Colon (tissue), 2 donors: ENCODE results near the gene DBF4B.

Experiments
- FAIRE-seq: peaks from 2 replicates; lab custom pipeline; 2012; peaks lifted over from hg19 to GRCh38; lab: Jason Lieb, UNC
- donor health status: control.
- donor health status: control.

DBF4B gene

DNA sequence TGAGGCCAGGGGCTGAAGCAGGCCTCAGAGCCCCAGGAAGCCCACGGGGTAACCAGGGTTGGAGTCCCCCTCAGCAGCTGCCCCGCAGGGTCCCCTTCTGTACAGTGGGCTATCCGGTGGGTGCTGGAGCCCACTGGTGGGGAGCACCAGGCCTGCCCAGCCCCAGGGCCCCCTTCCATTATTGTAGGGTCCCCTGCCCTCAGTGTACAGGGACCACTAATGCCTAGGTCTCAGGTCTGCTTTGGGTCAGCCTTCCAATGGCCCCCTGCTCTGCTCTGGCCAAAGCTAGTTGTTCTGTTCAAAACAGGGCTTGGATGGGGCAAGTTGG lies 51.4 kb downstream of the DBF4B start:
- no peak for FAIRE-seq

DNA sequence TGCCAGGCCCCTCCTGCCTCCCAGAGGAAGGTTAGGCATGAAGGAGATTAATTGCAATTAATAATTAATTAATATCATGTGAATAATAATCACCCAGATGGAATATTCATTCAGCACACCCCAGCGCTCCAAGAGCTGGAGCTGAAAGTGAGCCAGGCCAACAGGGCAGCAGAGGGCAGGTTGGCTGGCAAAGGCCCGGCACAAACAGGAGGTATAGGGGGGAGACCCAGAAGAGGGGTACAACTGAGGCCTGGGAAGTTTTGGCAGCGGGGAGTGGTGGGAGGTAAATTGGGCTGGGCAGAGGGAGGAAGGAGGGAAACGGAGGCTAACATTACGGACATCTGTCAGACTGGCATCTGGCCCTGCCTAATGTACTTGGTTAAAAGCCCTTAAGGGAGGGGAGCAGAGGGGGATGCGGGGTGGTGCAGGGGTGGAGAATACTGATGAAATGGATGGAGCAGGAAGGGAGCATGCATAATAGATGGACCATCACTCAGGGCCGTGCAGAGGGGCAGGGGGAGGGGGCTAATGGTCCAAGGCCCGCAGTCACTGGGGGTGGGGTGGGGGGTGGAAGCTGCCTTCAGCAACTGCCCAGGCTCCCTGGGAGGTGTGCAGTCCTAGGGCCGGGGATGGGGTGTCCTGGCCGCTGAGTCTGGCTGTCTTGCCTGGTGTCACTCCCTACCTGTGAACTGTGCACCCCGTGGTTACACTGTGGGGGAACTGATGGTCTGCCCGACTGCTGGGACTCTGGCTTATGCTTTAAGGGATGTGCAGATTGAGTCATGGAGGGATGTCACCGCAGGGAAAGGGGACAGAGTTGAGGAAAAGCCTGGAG lies 52.2 kb downstream of the DBF4B start:
- no peak for FAIRE-seq

DNA sequence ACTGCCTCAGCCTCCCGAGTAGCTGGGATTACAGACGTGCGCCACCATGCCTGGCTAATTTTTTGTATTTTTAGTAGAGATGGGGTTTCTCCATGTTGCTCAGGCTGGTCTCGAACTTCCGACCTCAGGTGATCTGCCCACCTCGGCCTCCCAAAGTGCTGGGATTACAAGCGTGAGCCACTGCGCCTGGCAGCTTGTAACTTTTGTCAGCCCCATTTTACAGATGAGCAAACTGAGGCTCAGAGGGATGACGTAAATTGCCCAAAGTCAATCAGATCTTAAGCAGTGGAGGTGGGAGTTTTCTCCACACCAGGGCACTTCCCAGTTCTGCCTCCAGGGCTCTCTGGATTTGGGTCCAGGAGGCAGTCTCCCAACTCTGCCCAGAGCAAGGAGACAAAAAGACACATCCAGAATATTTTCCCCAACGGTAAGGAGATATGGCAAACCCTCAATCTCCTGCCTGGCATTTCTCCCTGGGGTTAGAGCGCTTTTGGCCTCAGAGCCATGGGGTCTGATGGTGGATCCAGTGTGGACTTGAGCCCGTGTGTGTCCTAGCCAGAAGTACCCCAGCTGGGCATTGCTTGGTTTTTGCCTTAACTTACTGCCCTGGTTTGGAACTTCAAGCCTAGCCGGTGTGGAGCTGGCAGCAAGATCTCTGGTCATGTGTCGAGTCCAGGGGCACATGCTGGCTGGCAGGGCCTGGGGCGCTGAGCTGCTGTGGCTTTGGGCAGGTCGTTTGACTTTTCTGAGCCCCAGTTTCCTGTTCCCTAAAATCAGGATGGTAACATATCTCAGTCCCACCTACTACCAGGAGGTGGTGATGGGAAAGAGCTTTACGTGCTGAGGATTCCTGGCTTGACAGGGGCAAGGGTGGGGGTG lies 53.7 kb downstream of the DBF4B start:
- FAIRE-seq = no peak

DNA sequence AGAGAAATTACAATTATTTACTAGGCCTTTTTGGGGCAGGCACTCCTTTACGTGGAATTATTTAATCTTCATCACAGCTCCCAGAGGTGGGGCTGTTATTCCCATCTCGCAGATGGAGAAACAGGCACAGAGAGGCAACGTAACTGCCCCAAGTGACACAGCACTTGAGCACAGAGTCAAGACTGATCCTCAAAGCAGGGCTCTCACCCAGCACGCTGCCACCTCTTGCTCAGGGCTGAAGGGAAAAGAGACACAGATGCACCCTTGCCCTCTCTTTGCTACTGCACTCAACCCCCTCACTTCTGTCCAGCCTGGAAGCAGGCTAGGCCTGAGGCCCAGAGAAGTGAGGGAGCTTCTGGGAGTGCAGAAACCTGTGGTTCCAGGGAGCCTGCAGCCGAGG lies 54.7 kb downstream of the DBF4B start:
- FAIRE-seq = no peak

DNA sequence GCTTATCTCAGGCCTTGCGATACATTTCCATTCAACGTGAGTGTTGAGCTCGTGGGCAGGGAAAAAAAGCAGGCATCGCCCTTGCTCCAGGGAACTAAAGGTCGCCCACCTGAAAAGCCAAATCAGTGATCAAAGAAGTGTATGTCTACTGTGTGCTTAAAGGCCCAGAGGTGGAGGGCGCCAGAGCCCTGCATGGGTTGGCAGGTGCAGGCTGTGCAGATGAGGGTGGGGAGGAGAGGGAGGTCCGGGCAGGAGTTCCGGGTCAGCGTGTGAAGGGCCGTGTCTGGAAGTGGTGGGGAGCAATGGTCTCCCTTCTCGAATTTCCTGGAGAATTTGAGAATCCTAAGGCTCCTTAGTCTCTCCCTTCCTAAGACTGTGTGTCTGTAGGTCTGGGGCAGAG lies 57.5 kb downstream of the DBF4B start:
- FAIRE-seq = no peak

DNA sequence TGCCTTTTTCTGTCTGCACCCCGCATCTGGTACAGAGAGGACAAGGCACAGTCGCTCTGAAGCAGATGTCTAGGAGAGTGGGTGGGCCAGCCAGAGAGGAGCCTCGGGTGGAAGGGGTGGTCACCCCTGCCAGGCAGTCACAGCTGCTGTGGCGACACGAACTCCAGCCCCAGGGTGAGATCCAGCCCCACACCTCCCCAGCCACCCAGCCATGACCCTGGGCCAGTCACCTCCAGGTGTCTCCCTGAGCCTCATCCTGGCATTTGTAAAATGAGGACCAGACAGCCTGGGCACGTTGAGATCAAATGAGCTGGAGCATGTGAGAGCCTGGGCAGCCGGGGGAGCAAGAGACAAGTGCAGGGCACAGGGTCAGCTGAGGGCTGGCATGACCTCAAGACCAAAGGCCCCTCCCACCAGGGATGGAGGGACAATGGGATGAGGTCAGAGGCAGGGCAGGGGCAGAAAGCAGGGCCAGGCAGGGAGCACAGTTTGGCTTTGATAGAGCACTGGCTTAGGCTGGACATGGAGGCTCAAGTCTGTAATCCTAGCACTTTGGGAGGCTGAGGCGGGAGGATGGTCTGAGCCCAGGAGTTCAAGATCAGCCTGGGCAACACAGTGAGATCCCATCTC lies 58.1 kb downstream of the DBF4B start:
- FAIRE-seq = no peak

DNA sequence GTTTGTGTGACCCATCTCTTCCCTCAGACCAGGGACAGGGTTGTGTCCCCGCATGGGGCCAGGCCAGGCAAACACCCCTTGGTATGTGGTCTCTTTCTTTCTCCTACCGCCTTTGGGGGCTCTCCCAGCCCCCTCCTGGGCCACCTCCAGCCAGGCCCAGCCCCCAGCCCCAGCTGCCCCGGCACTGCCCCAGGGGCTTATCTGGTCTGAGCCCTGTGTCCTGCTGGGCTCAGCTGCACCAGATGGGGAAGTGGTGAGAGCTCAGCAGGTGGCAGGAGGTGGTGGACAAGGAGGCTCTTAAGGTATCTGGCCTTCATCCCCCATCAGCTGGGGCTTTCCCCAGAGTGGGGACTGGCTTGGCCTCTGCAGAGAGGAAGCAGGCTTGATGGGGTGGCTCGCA lies 59.0 kb downstream of the DBF4B start:
- no peak for FAIRE-seq

DNA sequence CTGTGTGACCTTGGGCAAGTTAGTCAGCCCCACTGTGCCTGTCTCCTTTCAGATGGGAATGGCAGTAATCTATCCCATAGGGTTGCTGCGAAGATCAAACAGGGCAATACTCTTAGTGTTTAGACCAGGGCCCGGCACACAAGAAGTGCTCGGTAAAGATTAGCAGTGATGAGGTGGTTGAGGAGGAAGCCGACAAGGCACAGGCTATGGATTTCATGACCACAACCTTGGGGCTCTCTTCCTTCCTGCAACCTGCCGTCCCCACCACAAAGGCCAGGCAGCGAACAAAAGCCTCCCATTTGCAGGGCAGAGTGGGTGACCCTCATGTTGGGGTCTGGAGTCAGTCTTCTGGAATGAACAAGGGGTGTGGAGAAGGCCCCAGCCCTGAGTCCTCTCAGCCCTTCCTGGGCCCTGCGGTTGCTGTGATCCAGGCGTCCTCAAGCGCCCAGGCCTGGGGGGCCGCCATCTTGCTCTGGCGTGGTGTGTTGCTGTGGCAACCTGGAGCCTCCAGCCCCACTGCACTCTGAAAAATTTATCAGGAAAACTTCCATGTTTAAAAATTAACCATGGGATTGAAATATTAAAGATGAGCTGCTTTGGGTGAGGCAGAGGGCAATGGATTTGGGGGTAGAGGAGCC lies 60.2 kb downstream of the DBF4B start:
- FAIRE-seq = no peak

DNA sequence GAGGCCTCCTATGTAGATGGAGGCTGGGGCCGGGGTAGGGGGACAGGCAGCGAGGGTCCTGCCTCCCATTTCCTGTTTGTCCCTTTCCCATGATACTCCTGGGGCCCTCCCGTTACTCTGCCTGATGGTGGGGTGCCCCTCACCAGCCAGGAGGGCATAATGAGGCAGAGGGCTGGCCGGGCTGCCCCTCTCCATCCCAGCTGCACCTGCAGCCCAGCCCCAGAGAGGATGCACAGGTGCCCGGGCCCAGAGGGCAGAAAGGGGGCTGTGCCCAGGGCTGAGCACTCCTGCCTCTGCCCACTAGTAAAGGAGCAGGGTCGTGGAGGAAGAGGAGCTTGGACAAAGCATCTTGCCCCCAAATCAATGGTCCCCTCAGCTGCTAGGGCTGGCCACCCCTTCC lies 60.8 kb downstream of the DBF4B start:
- no peak for FAIRE-seq

DNA sequence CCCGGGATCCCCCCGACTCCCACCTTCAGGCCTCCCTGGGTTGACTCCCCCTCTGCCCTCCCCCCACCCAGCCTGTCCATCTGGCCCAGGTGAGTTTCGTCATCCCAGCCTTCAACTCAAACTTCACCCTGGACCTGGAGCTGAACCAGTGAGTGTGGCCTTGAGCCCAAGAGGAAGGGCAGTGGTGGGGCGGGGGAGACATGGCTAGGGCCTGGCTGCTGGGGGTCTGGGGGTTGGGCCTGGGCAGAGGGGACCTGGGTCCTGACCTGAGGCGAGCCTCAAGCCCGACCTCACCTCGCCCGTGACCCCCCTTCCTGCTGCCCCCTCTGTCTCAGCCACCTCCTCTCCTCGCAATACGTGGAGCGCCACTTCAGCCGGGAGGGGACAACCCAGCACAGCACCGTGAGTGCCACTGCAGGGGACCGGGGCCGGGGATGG lies 61.2 kb downstream of the DBF4B start:
- FAIRE-seq = no peak

DNA sequence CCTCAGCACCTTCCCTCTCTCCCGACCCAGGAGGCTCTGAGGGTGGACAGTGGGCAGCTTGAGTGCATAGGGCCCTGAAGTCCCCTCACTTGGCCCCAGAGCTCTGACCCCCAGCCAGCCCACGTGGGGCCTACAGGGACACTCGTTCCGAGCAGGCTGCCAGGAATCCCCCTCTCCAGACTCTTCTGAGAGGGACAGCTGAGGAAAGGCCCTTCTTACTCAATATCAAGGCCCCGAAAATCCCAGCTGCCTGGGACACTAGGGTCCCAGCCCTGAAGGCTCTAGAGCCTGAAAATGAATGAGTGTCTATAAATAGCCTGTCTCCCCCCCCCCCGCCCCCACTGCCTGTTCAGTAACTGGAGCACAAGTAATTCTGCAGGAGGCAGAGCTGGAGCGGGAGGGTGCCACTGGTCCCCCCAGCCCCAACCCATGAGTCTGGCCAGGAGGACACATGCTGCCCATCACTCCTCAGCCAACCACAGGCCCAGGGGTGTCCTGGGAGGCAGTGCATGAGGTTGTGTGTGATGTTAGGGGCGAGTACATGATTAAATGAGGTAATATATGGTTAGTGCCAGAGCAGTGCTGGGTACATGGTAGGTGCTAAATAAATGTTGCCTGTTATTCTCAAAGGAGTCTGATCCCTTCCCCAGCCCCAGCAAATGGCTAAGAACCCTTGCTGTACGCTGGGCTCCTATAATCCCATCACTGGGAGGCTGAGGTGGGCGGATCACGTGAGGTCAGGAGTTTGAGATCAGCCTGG lies 61.9 kb downstream of the DBF4B start:
- no peak for FAIRE-seq

DNA sequence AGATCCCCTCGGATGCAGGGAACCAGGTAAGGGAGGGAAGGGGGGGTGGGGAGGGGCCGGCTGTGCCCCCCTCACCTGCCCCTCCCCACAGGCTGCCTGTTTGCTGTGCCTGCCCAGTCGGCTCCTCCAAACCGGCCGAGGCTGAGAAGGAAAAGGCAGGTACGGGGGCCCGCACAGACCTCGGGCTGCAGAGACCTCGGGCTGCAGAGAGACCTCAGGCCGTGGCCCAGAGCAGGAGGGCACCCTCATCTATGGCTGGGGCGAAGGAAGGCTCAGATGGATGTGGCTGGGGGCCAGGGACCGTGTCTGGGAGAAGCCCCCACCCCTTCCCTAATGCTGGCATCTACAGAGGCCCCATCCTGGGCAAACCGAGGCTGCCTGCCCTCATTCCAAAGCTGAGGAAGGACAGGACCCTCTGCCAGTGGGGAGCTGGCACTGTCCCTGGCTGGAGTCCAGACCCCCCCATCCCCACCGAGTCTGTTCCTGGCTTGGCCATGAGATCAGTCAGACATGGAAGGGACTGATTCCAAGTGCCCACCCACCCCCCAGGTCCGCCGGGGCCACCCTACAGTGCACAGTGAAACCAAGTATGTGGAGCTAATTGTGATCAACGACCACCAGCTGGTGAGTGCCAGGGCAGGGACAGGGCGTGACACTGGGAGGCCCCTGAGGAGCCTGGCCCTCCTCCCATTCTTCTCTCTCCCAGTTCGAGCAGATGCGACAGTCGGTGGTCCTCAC lies 64.0 kb downstream of the DBF4B start:
- FAIRE-seq = no peak

DNA sequence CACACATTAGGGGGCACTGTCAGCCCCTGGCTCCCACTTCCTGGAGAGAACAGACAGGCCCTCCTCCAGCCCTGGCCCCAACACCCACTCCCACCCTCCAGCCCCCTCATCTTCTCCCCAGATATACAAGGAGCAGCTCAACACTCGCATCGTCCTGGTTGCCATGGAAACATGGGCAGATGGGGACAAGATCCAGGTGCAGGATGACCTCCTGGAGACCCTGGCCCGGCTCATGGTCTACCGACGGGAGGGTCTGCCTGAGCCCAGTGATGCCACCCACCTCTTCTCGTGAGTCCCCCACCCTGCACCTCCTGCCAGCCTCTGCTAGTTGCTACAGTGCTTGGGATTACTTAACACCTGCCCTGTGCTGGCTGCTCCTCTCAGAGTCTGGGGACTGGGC lies 64.7 kb downstream of the DBF4B start:
- FAIRE-seq = no peak

DNA sequence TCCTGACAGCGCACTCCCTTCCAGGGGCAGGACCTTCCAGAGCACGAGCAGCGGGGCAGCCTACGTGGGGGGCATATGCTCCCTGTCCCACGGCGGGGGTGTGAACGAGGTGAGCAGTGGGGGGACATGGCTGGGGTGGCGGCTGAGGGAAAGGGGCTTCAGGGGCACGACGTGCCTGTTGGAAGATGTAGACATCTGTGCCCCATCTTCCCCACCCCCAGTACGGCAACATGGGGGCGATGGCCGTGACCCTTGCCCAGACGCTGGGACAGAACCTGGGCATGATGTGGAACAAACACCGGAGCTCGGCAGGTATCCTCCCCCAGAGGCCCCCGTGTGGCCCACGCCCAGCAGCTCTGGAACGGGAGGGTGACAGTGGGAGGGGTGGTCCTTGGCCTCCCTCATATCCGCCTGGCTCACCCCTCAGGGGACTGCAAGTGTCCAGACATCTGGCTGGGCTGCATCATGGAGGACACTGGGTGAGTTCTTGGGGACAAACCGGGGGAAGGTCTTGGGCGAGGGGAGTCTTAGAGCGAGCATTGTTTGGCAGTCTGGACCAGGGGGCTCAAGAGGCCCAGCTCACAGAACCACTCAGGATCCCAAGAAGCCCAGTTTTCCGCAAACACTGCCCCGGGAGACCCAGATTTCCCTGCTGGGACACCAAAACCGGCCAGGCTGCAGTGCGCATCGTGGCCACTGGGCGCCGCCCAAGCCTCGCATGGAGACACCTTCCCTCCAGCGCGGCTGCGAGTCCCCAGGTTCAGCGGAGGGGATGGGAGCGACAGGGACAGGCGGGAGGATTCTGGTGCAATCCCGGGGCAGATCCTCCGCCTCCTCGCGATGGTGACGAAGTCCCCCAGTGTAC lies 66.0 kb downstream of the DBF4B start:
- FAIRE-seq = no peak

DNA sequence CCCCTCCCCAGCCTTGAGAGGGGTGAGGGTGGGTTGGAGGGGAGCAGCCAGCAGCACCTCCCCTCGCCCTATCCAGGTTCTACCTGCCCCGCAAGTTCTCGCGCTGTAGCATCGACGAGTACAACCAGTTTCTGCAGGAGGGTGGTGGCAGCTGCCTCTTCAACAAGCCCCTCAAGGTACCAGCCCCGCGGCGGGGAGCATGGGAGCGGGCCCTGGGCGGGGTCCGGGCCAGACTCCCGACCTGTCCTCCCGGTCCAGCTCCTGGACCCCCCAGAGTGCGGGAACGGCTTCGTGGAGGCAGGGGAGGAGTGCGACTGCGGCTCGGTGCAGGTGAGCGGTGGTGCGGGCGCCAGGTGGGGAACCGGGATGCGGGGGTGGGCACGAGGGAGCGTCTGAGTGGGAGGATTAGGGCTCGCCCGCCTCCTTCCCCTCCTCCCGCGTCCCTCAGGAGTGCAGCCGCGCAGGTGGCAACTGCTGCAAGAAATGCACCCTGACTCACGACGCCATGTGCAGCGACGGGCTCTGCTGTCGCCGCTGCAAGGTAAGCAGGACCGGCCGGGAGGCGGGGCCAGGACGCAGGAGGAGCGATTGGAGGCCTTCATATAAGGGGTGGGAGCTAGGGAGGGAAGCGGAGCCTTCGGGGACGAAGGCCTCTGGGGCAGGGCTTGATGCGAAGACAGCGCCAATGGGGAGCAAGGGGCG lies 66.8 kb downstream of the DBF4B start:
- FAIRE-seq = no peak

DNA sequence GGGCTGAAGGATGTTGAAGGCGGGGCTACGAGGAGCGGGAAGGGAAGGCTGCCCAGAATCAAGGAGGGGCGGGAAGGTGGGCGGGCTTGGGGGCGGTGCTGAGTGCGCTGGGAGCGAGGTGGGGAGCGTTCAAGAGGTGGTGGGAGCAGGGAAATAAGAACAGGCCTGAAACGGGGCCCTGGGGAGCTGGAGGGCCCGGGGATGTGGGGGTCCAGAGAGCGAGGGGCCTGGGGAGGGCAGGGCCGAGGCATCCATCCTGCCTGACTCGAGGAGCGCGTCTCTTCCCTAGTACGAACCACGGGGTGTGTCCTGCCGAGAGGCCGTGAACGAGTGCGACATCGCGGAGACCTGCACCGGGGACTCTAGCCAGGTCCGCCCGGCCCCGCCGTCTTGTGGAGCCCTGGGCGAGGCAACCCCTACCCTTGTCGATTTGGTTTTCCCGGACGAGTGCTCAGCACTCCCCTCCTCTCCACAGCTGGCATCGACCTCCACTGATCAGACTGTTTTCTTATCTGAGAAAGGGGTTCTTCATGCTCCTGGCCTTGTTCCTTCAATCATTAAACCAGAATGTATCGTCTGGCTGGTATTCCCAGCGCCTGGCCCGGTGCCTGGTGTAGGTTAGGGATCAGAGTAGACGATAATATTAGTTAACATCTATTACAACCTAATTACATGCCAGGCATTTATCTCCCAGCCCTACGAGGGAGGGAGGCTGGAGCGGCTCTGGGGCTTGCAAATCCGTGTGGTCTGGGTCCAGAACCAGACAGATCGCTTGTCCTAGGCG lies 67.6 kb downstream of the DBF4B start:
- FAIRE-seq = no peak

DNA sequence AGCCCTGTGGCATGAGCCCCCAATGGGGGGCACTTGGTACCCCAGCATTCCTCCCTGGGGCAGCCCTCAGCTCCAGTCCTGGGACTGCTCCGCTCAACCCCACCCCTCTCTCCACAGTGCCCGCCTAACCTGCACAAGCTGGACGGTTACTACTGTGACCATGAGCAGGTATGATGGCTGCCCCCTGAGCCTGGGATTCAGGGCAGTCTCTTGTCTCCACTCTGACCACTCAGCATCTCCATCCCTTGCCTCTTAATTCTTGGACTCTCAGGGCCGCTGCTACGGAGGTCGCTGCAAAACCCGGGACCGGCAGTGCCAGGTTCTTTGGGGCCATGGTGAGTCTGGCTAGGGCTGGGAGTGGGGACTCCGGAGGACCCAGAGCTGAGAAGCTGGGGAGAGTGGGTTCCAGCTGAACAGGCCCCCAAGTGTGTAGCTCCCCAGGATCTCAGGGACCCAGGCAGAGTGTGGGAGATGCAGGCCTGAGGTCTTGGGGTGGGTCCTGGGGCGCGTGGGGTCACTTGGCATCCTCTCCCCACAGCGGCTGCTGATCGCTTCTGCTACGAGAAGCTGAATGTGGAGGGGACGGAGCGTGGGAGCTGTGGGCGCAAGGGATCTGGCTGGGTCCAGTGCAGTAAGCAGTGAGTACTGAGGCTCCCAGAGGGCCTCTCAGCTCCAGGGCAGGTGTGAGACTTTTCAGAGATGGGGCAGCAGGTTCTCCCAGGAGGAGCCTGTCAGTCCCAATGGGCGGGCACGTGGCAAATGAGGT lies 68.3 kb downstream of the DBF4B start:
- no peak for FAIRE-seq
